IMR-90 (cell line): Measurements from ENCODE around the gene RBFOX2.

Experiments used
- BHLHE40 ChIP-seq: fragments of 150-350 bp; IDR thresholded peaks from 2 replicates; pipeline ENCODE4 v1.6.1; 2016; ENCODE audit warnings: mild to moderate bottlenecking, low read depth, low read length
- CEBPB ChIP-seq: IDR thresholded peaks from 2 replicates; pipeline ENCODE4 v1.6.1; 2012; ENCODE audit warnings: low read depth, low read length, improper control_type of control experiment
- CHD1 ChIP-seq: IDR thresholded peaks from 2 replicates; pipeline ENCODE4 v1.6.1; 2012; ENCODE audit warnings: low read depth, low read length, improper control_type of control experiment
- MXI1 ChIP-seq: IDR thresholded peaks from 2 replicates; pipeline ENCODE4 v1.6.1; 2012; ENCODE audit warnings: low read depth, mild to moderate bottlenecking, low read length, moderate library complexity, borderline replicate concordance
- POLR2A ChIP-seq: IDR thresholded peaks from 2 replicates; pipeline ENCODE4 v1.6.1; 2012; ENCODE audit warnings: mild to moderate bottlenecking, low read depth, low read length
- RCOR1 ChIP-seq: IDR thresholded peaks from 2 replicates; pipeline ENCODE4 v1.6.1; 2012; ENCODE audit warnings: mild to moderate bottlenecking, low read length, improper control_type of control experiment; ENCODE audit not compliant: insufficient replicate concordance
- SMC3 ChIP-seq: fragments of 150-350 bp; IDR thresholded peaks from 2 replicates; pipeline ENCODE4 v1.6.1; 2016; ENCODE audit warnings: low read depth, mild to moderate bottlenecking, antibody characterized with exemption, low read length, moderate library complexity
- TF ChIP-seq, protein P1 (sequence below): conservative IDR thresholded peaks from 2 replicates; pipeline ENCODE4 v1.5.1; 2012; ENCODE audit warnings: mild to moderate bottlenecking, low read depth, low read length, improper control_type of control experiment
- TF ChIP-seq, protein P2 (sequence below): fragments of 150-350 bp; IDR thresholded peaks from 2 replicates; pipeline ENCODE4 v1.6.1; 2016; ENCODE audit warnings: low read depth, mild to moderate bottlenecking, low read length, moderate library complexity, borderline replicate concordance
- TF ChIP-seq, protein P3 (sequence below): fragments of 150-350 bp; IDR thresholded peaks from 2 replicates; pipeline ENCODE4 v1.6.1; 2017; ENCODE audit warnings: mild to moderate bottlenecking, antibody characterized with exemption, low read length, low read depth

DNA sequence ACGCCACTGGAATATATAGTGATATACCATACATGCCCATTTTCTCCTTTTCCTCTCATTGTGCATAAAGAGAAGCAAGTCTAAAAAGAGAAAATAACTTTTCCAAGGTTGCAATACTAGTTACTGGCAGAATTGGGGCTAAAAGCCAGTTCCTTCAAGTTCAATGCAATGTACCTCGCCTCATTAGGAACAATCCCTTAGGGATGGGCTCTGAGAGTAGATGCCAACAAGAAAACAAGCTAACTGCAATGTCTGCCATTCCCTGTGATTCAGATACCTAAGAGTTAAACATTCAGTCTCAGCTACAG is 114.3 kb downstream of the RBFOX2 start:
- TF ChIP-seq, protein P1, sequence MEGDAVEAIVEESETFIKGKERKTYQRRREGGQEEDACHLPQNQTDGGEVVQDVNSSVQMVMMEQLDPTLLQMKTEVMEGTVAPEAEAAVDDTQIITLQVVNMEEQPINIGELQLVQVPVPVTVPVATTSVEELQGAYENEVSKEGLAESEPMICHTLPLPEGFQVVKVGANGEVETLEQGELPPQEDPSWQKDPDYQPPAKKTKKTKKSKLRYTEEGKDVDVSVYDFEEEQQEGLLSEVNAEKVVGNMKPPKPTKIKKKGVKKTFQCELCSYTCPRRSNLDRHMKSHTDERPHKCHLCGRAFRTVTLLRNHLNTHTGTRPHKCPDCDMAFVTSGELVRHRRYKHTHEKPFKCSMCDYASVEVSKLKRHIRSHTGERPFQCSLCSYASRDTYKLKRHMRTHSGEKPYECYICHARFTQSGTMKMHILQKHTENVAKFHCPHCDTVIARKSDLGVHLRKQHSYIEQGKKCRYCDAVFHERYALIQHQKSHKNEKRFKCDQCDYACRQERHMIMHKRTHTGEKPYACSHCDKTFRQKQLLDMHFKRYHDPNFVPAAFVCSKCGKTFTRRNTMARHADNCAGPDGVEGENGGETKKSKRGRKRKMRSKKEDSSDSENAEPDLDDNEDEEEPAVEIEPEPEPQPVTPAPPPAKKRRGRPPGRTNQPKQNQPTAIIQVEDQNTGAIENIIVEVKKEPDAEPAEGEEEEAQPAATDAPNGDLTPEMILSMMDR: no peak
- TF ChIP-seq SMC3: no peak
- TF ChIP-seq POLR2A: no peak
- no peak for TF ChIP-seq BHLHE40
- no peak for TF ChIP-seq MXI1
- TF ChIP-seq, protein P2, sequence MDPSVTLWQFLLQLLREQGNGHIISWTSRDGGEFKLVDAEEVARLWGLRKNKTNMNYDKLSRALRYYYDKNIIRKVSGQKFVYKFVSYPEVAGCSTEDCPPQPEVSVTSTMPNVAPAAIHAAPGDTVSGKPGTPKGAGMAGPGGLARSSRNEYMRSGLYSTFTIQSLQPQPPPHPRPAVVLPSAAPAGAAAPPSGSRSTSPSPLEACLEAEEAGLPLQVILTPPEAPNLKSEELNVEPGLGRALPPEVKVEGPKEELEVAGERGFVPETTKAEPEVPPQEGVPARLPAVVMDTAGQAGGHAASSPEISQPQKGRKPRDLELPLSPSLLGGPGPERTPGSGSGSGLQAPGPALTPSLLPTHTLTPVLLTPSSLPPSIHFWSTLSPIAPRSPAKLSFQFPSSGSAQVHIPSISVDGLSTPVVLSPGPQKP: no peak
- TF ChIP-seq CEBPB: no peak
- TF ChIP-seq, protein P3, sequence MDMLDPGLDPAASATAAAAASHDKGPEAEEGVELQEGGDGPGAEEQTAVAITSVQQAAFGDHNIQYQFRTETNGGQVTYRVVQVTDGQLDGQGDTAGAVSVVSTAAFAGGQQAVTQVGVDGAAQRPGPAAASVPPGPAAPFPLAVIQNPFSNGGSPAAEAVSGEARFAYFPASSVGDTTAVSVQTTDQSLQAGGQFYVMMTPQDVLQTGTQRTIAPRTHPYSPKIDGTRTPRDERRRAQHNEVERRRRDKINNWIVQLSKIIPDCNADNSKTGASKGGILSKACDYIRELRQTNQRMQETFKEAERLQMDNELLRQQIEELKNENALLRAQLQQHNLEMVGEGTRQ: no peak
- no peak for TF ChIP-seq RCOR1
- TF ChIP-seq CHD1: no peak
